Loucy (cell line): Measurements from ENCODE around the gene CHST6.

Source experiments
- CTCF ChIP-seq: fragments of 200-600 bp; sonication (generic); conservative IDR thresholded peaks from 2 replicates; pipeline ENCODE4 v1.5.1; 2014; ENCODE audit warnings: mild to moderate bottlenecking, antibody characterized with exemption, low read length
- EZH2phosphoT487 ChIP-seq: fragments of 200-600 bp; IDR thresholded peaks from 2 replicates; pipeline ENCODE4 v1.6.1; 2018; ENCODE audit warnings: antibody characterized with exemption, mild to moderate bottlenecking, moderate library complexity, borderline replicate concordance

- TF ChIP-seq CTCF (no peak), EZH2phosphoT487 (no peak)
These were observed 13.8 kb downstream of the CHST6 start for GRCh38 chr16:75481475-75481874.
